Brain microvascular endothelial cell (primary cell): ENCODE measurements around the gene CELF2.

Experiments
- DNase-seq: peaks from one replicate; pipeline ENCODE4 v3.0.0-alpha.2; 2020
- H3K27ac ChIP-seq: fragments of 250-450 bp; sonication (Bioruptor Pico); 2 replicates; pipeline ENCODE4 v1.5.1; 2020; ENCODE audit warnings: mild to moderate bottlenecking, moderate library complexity
- H3K27me3 ChIP-seq: fragments of 250-450 bp; sonication (Bioruptor Pico); replicated peaks from 2 replicates; pipeline ENCODE4 v1.5.1; 2020; ENCODE audit warnings: mild to moderate bottlenecking
- H3K36me3 ChIP-seq: fragments of 250-450 bp; sonication (Bioruptor Pico); replicated peaks from 2 replicates; pipeline ENCODE4 v1.5.1; 2020; ENCODE audit warnings: mild to moderate bottlenecking
- H3K4me3 ChIP-seq: 2 replicates; pipeline ENCODE4 v1.5.1; 2011; ENCODE audit warnings: low read depth, mild to moderate bottlenecking, control low read depth, low read length, moderate library complexity
- in situ Hi-C: cut with HindIII; loops from 2 replicates; pipeline ENCODE4 v1.10.0; 2017; ENCODE audit warnings: low sequenced_read_pairs, low pct_ligation_motif_present
- TF ChIP-seq, protein P1 (sequence below): IDR thresholded peaks from 2 replicates; pipeline ENCODE4 v1.5.1; 2011; ENCODE audit warnings: low read depth, mild to moderate bottlenecking, moderate library complexity, low read length, control low read depth, inconsistent platforms; ENCODE audit errors: missing control alignments

CELF2 gene

GRCh38 chr10:11005725-11006427, 11.8 kb upstream of the CELF2 start:
- in situ Hi-C loops, result no loop called here
- no peak overlapping the region for H3K27ac ChIP-seq

GRCh38 chr10:11006428-11006825, 11.2 kb upstream of the CELF2 start:
- no peaks in the 10 kb centered on the region for H3K27me3 ChIP-seq
- H3K27ac ChIP-seq, result no peak overlapping the region
- H3K4me3 ChIP-seq, result no peak overlapping the region
- TF ChIP-seq, protein P1, sequence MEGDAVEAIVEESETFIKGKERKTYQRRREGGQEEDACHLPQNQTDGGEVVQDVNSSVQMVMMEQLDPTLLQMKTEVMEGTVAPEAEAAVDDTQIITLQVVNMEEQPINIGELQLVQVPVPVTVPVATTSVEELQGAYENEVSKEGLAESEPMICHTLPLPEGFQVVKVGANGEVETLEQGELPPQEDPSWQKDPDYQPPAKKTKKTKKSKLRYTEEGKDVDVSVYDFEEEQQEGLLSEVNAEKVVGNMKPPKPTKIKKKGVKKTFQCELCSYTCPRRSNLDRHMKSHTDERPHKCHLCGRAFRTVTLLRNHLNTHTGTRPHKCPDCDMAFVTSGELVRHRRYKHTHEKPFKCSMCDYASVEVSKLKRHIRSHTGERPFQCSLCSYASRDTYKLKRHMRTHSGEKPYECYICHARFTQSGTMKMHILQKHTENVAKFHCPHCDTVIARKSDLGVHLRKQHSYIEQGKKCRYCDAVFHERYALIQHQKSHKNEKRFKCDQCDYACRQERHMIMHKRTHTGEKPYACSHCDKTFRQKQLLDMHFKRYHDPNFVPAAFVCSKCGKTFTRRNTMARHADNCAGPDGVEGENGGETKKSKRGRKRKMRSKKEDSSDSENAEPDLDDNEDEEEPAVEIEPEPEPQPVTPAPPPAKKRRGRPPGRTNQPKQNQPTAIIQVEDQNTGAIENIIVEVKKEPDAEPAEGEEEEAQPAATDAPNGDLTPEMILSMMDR, result no peak
- in situ Hi-C loops, result no loop called here
- no peak for DNase-seq
- H3K36me3 ChIP-seq, result no peaks in the 10 kb centered on the region

More at GRCh38 chr10:11005725-11006427, 11.8 kb upstream of the CELF2 start:
- DNase-seq, result no peak
- Histone ChIP-seq H3K4me3 (no peak overlapping the region), H3K36me3 (no peaks in the 10 kb centered on the region), H3K27me3 (no peaks in the 10 kb centered on the region)
- TF ChIP-seq, protein P1, result no peak

GRCh38 chr10:11007476-11008020, 10.1 kb upstream of the CELF2 start:
- Histone ChIP-seq H3K27me3 (no peaks in the 10 kb centered on the region), H3K27ac (no peak overlapping the region), H3K4me3 (no peak overlapping the region), H3K36me3 (no peaks in the 10 kb centered on the region)
- TF ChIP-seq, protein P1, result no peak
- DNase-seq, result no peak
- in situ Hi-C loops, result no loop called here

- no peak for DNase-seq
- in situ Hi-C loops, result no loop called here
- no peak overlapping the region for H3K27ac ChIP-seq
- H3K36me3 ChIP-seq, result no peaks in the 10 kb centered on the region
- H3K27me3 ChIP-seq, result no peaks in the 10 kb centered on the region
- TF ChIP-seq, protein P1, result no peak
- H3K4me3 ChIP-seq, result no peak overlapping the region
These were observed 8.0 kb upstream of the CELF2 start for GRCh38 chr10:11009471-11010308.

GRCh38 chr10:11010582-11010981, 7.1 kb upstream of the CELF2 start:
- Histone ChIP-seq H3K27ac (no peak overlapping the region), H3K36me3 (no peaks in the 10 kb centered on the region), H3K4me3 (no peak overlapping the region), H3K27me3 (no peaks in the 10 kb centered on the region)
- no peak for DNase-seq
- TF ChIP-seq, protein P1, result no peak
- in situ Hi-C loops, result no loop called here
